Measurements from ENCODE around the gene RFTN1. TPM values are rescaled to one million over a fixed set of nuclear protein-coding genes. Genes with fewer than 3 reads are reported as not detected.
A peak's percentile ranks its signal among the peaks of the same experiment; 100 is the strongest.

Gene RFTN1
- total RNA-seq, 4 donors from 2014 or later: 42.4 to 94.4 (median 62.5) TPM

- no peak for DNase-seq (ENCODE audit: low spot score)
- no peak for ATAC-seq (ENCODE audit: low FRiP score)
- TF ChIP-seq, protein P1, sequence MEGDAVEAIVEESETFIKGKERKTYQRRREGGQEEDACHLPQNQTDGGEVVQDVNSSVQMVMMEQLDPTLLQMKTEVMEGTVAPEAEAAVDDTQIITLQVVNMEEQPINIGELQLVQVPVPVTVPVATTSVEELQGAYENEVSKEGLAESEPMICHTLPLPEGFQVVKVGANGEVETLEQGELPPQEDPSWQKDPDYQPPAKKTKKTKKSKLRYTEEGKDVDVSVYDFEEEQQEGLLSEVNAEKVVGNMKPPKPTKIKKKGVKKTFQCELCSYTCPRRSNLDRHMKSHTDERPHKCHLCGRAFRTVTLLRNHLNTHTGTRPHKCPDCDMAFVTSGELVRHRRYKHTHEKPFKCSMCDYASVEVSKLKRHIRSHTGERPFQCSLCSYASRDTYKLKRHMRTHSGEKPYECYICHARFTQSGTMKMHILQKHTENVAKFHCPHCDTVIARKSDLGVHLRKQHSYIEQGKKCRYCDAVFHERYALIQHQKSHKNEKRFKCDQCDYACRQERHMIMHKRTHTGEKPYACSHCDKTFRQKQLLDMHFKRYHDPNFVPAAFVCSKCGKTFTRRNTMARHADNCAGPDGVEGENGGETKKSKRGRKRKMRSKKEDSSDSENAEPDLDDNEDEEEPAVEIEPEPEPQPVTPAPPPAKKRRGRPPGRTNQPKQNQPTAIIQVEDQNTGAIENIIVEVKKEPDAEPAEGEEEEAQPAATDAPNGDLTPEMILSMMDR (IDR thresholded peaks at IDR 0.05): no peak
Observed at GRCh38 chr3:16322189-16322588, 191.3 kb downstream of the RFTN1 start.

- DNase-seq (ENCODE audit: low spot score) (no peak), ATAC-seq (ENCODE audit: low FRiP score) (no peak)
- TF ChIP-seq, protein P1 (IDR thresholded peaks at IDR 0.05): no peak
Observed at GRCh38 chr3:16320711-16321110, 192.8 kb downstream of the RFTN1 start.

GRCh38 chr3:16319723-16320122 lies 193.8 kb downstream of the RFTN1 start:
- ATAC-seq (ENCODE audit: low FRiP score): no peak
- TF ChIP-seq, protein P1 (IDR thresholded peaks at IDR 0.05): no peak
- no peak for DNase-seq (ENCODE audit: low spot score)

DNA sequence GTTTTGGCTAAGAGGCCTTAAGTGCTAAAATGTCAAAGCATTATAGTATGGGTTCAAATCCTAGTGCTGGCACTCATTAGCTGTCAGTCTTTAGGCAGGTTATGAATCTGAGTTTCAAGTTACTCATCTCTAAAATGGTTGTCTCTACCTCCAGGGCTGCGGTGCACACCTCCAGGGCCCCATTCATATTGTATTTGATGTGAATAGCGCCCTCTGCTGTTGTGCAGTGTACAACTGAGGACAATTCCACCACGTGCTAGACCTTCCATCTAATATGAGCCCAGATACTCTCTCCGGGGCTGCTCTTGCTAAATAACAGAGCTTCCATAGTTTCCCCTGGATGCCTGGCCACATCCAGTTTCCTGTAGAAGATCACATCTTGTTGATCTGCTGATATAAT lies 194.2 kb downstream of the RFTN1 start:
- TF ChIP-seq, protein P1 (IDR thresholded peaks at IDR 0.05): no peak
- no peak for ATAC-seq (ENCODE audit: low FRiP score)
- no peak for DNase-seq (ENCODE audit: low spot score)

GRCh38 chr3:16318176-16318575 lies 195.3 kb downstream of the RFTN1 start:
- DNase-seq (ENCODE audit: low spot score): no peak
- ATAC-seq (ENCODE audit: low FRiP score): peak; percentile 59
- TF ChIP-seq, protein P1 (IDR thresholded peaks at IDR 0.05): no peak

DNA sequence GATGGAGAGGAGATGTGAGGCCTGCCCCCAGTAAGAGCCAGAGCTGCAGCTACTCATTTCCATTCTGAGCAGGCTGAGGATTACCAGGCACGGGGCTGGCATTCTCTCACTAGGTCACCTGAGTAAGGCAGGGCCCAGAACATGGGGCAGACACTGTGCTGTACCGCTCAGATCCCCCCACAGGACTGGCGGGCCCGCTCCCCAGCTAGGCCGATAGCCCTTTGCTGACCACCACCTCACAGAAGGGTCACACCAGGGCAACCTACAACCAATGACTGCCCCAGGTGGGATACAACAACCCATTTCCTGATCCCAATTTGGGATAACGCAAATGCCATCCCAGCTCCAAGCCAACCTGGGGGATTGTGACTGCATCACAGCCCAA lies 195.9 kb downstream of the RFTN1 start:
- DNase-seq (ENCODE audit: low spot score): no peak
- ATAC-seq (ENCODE audit: low FRiP score): no peak
- TF ChIP-seq, protein P1 (IDR thresholded peaks at IDR 0.05): no peak

DNA sequence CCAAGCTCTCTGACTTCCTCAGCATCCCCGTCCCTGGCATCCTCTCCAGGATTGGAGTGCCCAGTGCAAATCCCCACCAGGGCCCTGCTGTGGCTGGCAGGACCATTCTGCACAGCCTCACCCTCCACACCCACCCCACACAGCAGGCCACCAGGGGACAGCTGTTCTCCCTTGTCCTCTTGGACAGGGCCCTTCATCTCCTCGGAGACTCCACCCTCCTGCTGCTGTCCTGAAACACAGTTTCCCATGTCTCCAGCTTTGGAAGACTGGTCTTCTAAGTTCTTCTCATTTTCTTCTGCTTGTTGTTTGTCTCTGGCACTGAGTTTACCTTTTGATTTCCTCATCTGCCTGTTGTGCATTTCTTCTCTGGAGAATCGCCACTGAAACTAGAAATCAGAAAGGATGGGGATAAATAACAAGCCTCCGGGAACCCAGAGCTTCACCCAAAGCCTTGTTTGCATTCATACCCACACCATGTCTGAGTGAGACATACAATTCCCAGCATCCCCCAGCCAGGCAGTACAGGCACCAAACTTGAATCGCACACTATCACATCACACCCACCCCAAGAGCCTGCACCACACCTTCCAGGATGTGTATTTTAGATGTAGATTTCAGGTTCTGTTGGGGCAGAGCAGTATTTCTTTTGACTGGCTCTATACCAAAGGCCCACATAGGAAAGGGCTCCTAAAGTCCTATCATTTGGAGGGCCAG lies 196.5 kb downstream of the RFTN1 start:
- TF ChIP-seq, protein P1 (IDR thresholded peaks at IDR 0.05): no peak
- DNase-seq (ENCODE audit: low spot score) (no peak), ATAC-seq (ENCODE audit: low FRiP score) (no peak)
